NOMO-1 treated with DMSO at 0.1 percent for 48 hours (cell line): ENCODE results near the gene PPARGC1A.
A peak's percentile ranks its signal among the peaks of the same experiment; 100 is the strongest.

Experiments
- DNase-seq: peaks from one replicate; lab custom pipeline; 2025; ENCODE audit not compliant: unreplicated experiment; lab: John Stamatoyannopoulos, UW

The PPARGC1A gene

DNA sequence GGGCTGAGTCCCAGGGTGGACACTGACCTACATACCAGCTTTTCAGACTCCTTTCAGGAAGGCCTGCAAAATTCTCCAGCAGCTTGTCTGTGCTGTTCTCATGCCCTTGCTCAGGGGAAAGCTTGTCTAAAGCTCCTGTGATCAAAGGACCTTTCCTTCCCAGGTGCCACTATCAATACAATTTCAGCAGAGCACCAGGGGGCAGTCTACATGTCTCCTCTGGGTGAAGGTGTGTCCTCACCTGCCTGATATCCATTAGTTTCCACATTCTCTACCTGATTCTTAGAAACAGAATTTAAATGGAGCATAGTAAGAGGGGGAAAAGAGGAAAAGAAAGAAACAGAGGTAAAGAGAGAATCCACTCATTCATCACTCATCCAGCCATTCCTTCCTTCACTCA is 114.2 kb downstream of the PPARGC1A start:
- no peak for DNase-seq

DNA sequence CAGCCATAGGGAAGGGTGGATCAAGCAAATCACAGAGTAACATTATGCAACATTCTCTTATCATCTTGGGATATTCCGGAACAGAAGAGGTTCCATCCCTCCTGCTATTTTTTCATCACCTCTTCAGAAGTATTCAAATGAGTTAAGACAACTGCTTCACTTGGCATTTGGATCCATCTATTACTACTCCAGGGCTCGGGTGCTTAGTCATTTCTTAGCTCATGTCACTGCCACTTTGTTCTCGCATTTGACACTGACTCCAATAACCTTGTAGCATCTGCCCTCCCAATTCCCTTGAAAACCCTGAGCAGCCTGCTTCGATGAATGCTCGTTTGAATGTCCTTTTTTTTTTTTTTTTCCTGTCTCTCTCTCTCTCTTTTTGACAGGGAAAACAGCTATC is 114.9 kb downstream of the PPARGC1A start:
- DNase-seq: no peak

DNA sequence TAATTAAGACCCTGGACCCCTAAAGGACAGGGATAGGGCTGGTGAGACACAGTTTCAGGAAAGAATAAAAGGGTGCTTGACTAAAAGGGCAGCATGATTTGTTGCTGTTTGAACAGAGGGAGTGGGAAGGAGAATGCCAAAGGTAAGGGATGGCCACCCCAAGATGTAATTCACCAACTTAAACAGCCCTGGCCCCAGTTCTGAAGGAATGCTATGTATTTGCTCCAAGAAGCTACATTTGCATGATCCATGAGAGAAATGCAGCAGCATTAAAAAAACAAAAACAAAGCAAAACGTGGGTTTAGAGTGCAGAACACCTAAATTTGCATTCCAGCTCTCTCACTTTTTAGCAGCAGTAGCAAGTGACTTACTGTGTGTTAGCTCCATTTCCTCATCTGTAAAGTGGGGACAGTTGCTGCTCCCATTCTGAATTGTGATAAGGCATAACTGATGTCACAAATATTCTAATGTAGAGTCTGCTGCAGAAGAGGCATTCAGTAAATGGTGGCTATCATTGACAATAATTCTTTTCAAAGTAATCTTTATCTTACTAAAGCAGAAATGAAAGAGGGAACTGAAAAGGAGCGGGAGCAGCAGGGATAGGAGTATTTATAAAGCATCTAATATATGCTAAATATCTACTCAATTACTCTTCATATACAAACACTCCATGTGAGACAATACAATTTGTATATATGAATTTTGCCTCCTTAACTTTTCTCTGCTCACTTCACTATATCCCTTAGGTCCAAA is 115.8 kb downstream of the PPARGC1A start:
- DNase-seq: peak; percentile 64

DNA sequence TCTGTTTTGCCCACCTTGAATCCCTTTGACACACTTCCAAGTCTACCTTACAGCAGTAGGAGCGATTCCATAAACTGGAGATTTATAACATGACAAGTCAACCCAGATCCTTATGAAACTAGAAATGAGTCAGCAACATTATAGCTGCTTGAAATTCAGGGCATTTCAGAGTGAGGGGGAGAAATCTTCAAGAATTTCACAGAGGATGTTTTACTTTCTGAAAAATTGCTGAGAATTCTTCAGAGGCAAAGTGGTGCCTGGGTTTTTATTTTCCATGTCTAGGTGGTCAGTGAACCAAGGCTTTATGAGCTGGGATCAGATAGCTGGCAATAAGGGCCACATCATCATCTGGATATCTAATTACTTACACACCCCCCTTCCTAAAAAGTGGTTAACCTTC is 119.8 kb downstream of the PPARGC1A start:
- DNase-seq: no peak

DNA sequence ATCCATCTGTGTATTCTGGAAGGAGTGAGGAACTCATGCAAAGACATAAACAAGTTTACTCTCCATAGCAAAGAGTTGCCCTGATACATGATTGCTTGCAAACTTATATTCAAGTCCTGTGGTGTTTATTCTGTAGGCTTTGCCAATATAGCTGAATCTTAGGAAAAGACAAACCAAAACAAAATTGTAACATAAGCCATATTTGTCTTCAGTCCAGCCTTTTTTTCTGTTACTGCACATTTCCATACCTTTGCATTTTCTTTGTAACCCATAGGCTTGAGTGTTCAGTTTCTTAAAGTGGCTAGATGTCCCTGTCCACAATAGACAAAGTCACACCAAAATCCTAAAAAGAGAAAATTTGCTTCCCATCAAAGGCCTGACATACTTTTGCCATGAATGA is 120.4 kb downstream of the PPARGC1A start:
- DNase-seq: no peak

DNA sequence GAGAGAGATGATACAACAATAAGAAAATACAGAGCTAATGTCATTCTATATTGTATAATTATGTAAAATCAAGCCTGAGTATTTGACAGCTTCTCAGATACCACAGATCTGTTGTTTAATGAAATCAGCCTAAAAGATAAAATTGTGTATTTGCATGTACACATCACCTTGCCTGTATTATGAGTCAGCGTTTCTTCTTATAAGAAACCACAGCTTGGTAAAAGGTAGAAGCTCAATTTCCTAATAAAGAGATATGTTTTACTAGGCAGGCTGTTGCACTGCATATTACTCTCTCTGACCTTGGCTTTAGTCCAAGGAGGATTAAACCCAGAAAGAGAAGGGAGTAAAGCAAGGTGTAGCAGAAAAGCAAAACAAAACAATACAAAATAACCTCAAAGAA is 121.3 kb downstream of the PPARGC1A start:
- DNase-seq: no peak

DNA sequence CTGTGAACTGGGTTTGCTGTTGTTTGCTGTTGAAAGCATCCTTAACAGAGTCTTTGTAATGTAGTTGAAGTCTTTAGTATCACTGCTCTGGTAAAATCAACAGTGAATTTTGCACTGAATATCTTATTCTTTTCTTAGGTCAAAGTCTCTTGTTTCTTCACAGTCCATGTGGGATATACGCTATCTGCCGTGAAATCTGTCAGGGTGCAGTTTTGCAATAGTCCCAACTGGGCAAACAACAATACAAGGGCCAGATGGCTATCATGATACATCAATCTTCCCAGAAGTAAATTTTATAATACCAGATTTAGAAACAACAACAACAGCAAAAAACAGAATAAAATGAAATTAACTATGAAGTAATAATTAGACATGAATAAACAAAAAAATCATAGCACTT is 123.5 kb downstream of the PPARGC1A start:
- DNase-seq: no peak

DNA sequence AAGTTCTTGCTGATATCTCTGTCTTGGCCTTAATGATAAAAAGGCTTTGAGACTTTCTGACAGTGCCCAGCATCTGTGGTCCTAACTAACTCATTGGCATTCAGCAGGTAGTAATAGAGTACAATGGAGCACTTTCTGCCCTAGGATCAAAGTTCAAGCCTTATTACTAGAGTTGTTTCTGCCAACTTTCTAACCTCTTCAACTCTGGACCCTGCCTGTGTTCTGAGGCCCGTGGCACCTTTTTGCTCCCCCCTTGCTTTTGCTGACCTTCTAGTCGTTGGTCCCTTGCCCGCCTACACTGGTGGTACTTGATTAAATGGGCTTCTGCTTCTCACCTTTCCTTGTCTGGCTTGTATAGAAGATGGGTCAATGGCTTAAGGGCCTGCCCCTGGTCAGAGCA is 126.3 kb downstream of the PPARGC1A start:
- DNase-seq: no peak

DNA sequence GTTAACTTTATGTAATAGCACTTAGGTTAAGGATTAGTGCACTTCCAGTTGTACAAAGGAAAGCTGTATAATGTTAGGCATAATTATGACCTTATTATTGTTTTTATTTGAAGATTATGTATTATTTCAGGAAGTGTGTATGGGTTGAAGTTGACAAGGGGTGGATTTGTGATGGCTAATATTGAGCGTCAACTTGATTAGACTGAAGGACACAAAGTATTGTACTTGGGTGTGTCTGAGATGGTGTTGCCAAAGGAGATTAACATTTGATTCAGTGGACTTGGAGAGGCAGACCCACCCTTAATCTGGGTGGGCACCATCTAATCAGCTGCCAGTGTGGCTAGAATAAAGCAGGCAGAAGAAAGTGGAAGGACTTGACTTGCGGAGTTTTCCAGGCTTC is 127.3 kb downstream of the PPARGC1A start:
- DNase-seq: no peak

DNA sequence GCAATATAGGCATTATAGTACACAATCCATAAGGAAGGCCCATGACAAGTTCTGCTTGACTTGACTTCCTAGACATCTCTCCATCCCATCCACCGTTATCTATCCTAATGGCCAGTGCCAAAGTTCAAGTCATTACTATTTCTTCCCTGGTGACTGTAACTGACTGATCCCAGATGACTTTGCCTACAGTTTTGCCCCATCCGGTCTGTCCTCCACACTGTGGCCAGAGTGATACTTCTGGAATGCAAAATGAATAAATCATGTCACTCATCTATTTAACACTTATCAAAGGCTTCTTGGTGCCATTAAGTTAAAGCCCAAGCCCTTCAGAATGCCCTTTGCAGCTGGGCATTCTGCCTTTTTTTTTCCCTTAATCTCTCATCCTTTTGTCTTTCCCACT is 130.8 kb downstream of the PPARGC1A start:
- DNase-seq: no peak

DNA sequence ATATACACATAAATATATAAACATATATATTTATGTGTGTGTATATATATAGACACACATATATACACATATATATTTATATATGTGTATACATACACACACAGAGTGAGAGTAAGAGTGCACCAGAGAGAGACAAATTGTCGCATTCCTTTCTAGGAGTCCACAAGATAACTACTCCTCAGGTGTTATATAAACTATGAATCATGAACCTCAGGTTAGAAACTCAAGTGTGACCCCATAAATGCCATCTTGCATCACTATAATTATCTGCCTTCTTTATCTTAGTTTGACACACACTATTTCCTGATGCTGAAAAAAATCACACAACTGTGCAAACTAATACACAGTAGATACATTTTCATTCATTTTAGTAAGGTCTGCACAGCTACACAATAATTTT is 135.2 kb downstream of the PPARGC1A start:
- no peak for DNase-seq

DNA sequence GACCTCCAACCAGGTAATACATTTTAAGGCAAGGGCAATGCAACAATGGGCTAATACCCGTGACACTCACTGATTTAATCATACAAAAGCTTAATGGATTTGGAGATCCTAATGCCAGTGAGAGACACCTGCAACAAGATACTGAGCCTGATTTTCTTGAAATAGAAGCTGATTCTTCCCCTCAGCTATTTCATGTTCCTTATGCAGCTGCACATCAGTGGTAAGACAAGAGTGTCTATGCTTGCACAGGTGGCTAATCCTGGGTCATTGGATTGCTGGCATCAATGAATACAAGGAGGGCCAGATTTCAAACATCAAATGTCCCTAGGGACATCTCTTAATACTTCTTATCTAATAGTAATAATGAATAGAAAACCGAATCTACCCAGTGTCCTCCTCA is 139.7 kb downstream of the PPARGC1A start:
- no peak for DNase-seq

DNA sequence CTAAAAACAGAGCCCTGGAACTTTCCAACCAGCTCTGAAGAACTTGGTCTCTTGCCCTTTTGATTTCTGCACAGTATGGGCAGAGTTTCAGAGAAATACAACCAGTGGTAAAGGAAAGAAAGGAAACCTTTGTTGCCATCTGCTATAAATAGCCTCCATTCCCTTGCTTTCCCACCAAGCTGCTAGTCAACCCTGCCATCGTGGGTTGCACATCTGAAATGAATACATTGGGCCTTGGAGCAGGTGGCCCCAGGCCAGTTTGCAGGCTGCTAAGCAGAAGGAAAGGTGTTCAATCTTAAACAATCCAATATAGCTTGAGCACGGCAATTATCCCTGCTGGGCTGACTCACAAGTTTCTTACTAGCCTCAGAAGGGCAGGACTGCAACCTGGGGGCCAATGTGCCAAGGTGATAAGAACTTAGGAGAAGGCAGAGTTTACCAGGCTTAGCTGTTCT is 142.5 kb downstream of the PPARGC1A start:
- no peak for DNase-seq

DNA sequence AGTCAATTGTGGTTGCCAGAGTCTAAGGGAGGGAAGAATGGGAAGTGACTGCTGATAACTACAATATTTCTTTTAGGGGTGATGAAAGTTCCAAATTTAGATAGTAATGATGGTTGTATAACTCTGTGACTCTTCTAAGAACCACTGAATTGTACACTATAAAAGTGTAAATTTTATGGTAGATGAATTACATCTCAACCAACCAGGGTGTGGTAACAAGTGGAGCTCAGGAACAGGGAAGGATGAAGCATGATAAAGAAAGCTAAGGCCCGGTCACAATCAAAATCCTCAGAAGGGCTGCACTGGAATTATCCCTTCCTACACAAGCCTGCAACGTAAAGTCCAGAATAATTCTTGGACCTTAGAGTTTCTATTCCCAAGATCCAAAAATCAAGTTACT is 143.2 kb downstream of the PPARGC1A start:
- DNase-seq: no peak

DNA sequence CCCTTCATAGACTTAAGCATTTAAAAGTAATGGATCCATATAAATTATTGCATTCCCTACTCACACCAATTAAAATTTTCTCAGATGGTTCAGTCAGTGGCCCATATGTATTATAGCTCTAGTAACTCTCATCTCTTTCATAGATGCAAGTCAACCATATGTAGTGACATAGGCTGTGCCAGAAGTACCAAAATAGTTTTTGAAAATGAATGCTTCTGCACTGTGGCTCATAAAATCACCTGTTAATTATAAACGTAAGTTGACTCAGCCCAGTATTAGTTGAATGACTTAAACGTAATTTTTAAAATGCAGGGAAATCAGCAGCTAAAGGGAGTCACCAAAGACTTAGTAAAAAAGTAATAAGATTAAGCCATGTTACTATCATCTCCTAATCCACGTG is 143.8 kb downstream of the PPARGC1A start:
- DNase-seq: no peak

DNA sequence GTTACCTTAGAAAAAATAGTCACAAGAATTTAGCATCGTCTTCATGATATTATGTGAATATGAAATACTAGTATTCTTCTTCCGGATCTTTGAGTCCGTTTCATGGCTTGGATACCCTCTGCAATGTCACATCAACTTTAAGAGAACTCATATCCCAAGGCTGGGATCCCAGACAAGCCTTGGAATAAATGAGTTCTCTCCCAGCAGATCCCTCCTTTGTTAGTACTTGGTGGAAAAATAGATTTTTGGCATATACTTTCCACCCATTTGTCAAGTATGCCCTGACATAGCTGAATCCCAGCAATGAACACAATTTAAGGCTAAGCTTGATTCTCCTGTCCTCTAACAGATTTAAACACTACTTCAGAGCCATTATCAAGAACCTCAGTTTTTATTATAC is 144.5 kb downstream of the PPARGC1A start:
- no peak for DNase-seq
